Epithelial cell of esophagus (primary cell): ENCODE measurements around the gene ADAM17.
"Not testable (repeated sequence)": the region's sequence is repeated elsewhere in the genome, so short reads cannot be mapped to it uniquely, and the experiment has no call there.

ENCODE experiments used
- DNase-seq: peaks from one replicate; pipeline ENCODE4 v3.0.0; 2010; ENCODE audit warnings: low read depth
- H3K4me3 ChIP-seq: 2 replicates; pipeline ENCODE4 v1.5.1; 2011; ENCODE audit warnings: mild to moderate bottlenecking, low read length, control low read depth
- CTCF ChIP-seq: IDR thresholded peaks from 2 replicates; pipeline ENCODE4 v1.5.1; 2011; ENCODE audit warnings: low read depth, mild to moderate bottlenecking, low read length, control low read depth, inconsistent platforms; ENCODE audit not compliant: insufficient read depth; ENCODE audit errors: missing control alignments

ADAM17 gene

GRCh38 chr2:9565436-9566153 lies 10.0 kb upstream of the ADAM17 start:
- no peak overlapping the region for H3K4me3 ChIP-seq
- no peak for TF ChIP-seq CTCF
- peak; percentile 91 for DNase-seq

- no peak for DNase-seq
- H3K4me3 ChIP-seq: no peak overlapping the region
- TF ChIP-seq CTCF: no peak
Measured at GRCh38 chr2:9560628-9561027, 5.0 kb upstream of the ADAM17 start.

GRCh38 chr2:9558948-9559381 lies 3.3 kb upstream of the ADAM17 start:
- no peak for TF ChIP-seq CTCF
- peak; percentile 97 for DNase-seq
- no peak overlapping the region for H3K4me3 ChIP-seq

GRCh38 chr2:9556121-9556743 lies 602 bp upstream of the ADAM17 start:
- peak; percentile 29 for DNase-seq
- no peak for TF ChIP-seq CTCF
- peak overlapping the region; percentile 63 for H3K4me3 ChIP-seq

- DNase-seq: peak; percentile 84
- TF ChIP-seq CTCF: no peak
- peak overlapping the region; percentile 67 for H3K4me3 ChIP-seq
Measured at GRCh38 chr2:9554921-9555296, 721 bp downstream of the ADAM17 start.

GRCh38 chr2:9552219-9553178 lies 3.1 kb downstream of the ADAM17 start:
- peak; percentile 83 for DNase-seq
- no peak for TF ChIP-seq CTCF
- H3K4me3 ChIP-seq: no peak overlapping the region

GRCh38 chr2:9550859-9551391 lies 4.7 kb downstream of the ADAM17 start:
- H3K4me3 ChIP-seq: not testable (repeated sequence)

More at GRCh38 chr2:9550859-9551391, 4.7 kb downstream of the ADAM17 start:
- DNase-seq: not testable (repeated sequence)
